Hepatocyte (in vitro differentiated cells): Measurements from ENCODE around the gene CCDC102A.

ENCODE experiments used
- EZH2 ChIP-seq: fragments of 200-600 bp; sonication (generic); IDR thresholded peaks from 2 replicates; pipeline ENCODE4 v1.6.1; 2016; ENCODE audit warnings: antibody characterized with exemption, mild to moderate bottlenecking, borderline replicate concordance
- TF ChIP-seq, protein P1 (sequence below): fragments of 200-600 bp; sonication (generic); IDR thresholded peaks from 2 replicates; pipeline ENCODE4 v1.5.1; 2016; ENCODE audit warnings: antibody characterized with exemption, mild to moderate bottlenecking; ENCODE audit not compliant: poor library complexity

- TF ChIP-seq, protein P1, sequence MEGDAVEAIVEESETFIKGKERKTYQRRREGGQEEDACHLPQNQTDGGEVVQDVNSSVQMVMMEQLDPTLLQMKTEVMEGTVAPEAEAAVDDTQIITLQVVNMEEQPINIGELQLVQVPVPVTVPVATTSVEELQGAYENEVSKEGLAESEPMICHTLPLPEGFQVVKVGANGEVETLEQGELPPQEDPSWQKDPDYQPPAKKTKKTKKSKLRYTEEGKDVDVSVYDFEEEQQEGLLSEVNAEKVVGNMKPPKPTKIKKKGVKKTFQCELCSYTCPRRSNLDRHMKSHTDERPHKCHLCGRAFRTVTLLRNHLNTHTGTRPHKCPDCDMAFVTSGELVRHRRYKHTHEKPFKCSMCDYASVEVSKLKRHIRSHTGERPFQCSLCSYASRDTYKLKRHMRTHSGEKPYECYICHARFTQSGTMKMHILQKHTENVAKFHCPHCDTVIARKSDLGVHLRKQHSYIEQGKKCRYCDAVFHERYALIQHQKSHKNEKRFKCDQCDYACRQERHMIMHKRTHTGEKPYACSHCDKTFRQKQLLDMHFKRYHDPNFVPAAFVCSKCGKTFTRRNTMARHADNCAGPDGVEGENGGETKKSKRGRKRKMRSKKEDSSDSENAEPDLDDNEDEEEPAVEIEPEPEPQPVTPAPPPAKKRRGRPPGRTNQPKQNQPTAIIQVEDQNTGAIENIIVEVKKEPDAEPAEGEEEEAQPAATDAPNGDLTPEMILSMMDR, result no peak
- TF ChIP-seq EZH2, result no peak
Measured at GRCh38 chr16:57556941-57557541, 20.7 kb upstream of the CCDC102A start.
